GM13976 (cell line): ENCODE measurements around the gene EVC2.

Source experiments
- DNase-seq: peaks from one replicate; pipeline ENCODE4 v3.0.0; 2012; ENCODE audit warnings: low spot score
- in situ Hi-C: fragments of 300-500 bp; cut with MboI; formaldehyde crosslinking; loops from one replicate; pipeline ENCODE4 v1.12.0; 2022; ENCODE audit warnings: low sequenced_read_pairs, mixed read lengths, inconsistent platforms; ENCODE audit not compliant: unreplicated experiment
- TF ChIP-seq, protein P1 (sequence below): IDR thresholded peaks from 2 replicates; pipeline ENCODE4 v1.5.1; 2012; ENCODE audit warnings: borderline replicate concordance, mild to moderate bottlenecking; ENCODE audit not compliant: insufficient read depth; ENCODE audit errors: extremely low read depth, missing control alignments, control extremely low read depth

The EVC2 gene

DNA sequence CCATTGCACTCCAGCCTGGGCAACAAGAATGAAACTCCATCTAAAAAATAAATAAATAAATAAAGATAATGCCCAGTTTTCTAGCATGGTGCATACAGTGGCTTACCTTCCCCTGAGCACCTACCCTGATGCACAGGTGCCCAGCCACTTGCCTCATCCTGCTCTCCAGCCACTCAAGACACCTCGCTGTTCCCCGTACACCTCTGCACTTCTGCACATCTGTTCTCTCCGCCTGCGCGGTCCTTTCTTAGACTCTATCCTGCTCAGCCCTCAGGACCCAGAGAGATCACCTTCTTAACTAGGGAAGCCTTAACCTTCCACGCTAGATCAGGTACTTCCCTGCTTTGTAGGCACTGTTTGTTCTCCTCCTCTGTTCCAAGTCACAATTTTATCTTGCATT, 5.5 kb upstream of the EVC2 start:
- TF ChIP-seq, protein P1, sequence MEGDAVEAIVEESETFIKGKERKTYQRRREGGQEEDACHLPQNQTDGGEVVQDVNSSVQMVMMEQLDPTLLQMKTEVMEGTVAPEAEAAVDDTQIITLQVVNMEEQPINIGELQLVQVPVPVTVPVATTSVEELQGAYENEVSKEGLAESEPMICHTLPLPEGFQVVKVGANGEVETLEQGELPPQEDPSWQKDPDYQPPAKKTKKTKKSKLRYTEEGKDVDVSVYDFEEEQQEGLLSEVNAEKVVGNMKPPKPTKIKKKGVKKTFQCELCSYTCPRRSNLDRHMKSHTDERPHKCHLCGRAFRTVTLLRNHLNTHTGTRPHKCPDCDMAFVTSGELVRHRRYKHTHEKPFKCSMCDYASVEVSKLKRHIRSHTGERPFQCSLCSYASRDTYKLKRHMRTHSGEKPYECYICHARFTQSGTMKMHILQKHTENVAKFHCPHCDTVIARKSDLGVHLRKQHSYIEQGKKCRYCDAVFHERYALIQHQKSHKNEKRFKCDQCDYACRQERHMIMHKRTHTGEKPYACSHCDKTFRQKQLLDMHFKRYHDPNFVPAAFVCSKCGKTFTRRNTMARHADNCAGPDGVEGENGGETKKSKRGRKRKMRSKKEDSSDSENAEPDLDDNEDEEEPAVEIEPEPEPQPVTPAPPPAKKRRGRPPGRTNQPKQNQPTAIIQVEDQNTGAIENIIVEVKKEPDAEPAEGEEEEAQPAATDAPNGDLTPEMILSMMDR: no peak
- no peak for DNase-seq
- in situ Hi-C loops: no loop called here

DNA sequence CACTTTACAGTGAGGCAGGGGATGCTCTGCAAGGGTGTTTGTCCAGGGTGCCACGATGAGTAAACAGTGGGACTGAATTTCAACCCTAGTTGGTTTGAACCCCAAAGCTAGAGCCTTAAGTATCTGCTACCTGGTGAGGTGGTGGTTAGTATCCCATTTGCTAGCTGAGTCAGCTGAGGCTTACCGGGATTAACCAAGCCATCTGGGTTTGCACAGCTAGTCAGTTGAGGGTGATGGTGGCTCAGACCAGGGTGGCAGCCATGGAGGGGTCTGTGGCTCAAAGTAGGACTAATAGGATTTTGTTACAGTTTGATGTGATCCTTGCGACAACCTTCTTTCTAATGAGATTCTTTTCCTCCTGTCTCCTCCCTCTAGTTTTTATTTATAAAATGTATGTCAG, 4.6 kb upstream of the EVC2 start:
- no peak for DNase-seq
- in situ Hi-C loops: no loop called here
- TF ChIP-seq, protein P1: no peak

DNA sequence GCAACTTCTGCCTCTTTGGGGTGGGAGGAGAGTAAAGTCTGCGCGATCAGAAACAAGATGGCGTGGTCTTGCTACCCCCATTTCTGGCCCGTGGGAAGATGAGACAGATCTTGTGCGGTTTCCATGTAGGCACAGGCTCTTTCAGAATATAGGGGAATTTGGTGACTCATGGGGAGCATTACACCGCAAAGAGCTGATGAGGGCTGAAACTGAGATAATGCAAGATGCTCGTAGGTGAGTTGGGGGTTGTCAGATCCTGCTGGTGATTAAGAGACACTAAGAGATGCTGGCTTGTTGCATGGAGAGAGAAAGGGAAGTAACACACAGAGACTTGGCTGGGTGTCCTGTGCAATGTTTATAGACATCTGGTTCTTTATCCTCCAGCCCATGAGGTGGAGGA, 4.2 kb upstream of the EVC2 start:
- no peak for DNase-seq
- TF ChIP-seq, protein P1: no peak
- in situ Hi-C loops: no loop called here

DNA sequence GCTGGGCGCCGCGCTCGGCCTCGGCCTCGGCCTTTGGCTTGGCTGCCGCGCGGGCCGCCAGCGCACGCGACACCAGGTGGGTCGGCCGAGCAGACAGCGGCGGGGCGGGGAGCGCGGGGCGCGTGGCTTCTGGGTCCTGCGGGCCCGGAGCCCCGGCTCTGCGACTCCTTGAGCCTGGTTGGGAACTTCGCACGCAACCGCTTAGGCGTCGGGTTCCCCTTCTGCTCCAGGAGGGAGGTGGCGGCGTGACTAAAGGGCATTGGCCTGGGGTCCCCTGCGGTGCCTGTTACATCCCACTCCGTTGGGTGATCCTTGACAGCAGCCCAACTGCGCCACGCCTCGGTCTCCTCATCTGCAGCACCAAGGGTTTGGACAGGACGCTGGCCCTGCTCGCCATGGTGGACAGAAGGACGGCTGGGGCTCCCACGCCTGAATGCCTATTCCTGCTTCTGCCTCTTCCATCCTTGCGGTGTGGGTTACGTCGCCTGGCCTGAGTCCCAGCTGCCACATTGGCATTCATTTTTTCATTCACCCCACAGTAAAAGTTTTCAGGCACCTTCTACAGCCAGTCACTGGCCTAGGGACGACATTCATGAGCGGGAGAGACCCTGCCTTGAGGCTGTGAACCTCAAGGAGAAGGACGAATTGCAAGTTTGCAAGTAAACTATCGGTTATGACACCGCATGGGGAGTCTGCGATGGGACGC, 3.3 kb upstream of the EVC2 start:
- in situ Hi-C loops: no loop called here
- no peak for DNase-seq
- TF ChIP-seq, protein P1: no peak

DNA sequence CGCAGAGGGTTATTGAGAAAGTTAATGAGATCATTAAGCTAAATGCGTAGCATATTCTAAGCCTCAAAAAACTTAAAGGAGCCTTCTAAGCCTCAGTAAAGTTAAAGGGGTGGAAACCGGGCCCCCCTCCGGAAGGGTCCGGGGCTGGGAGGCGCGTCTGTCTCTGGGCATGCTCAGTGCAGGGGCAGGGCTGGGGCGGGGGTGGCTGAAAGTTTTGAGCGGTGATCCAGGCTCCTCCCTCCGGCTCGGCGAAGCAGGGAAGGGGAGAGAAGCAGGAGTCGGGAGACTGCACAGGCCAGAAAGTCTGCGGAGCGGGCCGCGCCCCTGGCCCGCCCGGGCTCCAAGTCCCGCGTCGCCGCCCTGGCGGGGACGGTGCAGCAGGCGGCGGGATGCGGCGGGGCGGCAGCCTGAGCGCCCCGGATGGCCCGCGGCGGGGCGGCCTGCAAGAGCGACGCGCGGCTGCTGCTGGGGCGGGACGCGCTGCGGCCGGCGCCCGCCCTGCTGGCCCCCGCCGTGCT, 2.7 kb upstream of the EVC2 start, which contains the start of gene EVC:
Gene EVC, plus strand, starts transcription at position 241 of the 518 bp plus-strand sequence. Its CDS starts 180 bp downstream, at position 421.
- in situ Hi-C loops: no loop called here
- DNase-seq: no peak
- TF ChIP-seq, protein P1: no peak

DNA sequence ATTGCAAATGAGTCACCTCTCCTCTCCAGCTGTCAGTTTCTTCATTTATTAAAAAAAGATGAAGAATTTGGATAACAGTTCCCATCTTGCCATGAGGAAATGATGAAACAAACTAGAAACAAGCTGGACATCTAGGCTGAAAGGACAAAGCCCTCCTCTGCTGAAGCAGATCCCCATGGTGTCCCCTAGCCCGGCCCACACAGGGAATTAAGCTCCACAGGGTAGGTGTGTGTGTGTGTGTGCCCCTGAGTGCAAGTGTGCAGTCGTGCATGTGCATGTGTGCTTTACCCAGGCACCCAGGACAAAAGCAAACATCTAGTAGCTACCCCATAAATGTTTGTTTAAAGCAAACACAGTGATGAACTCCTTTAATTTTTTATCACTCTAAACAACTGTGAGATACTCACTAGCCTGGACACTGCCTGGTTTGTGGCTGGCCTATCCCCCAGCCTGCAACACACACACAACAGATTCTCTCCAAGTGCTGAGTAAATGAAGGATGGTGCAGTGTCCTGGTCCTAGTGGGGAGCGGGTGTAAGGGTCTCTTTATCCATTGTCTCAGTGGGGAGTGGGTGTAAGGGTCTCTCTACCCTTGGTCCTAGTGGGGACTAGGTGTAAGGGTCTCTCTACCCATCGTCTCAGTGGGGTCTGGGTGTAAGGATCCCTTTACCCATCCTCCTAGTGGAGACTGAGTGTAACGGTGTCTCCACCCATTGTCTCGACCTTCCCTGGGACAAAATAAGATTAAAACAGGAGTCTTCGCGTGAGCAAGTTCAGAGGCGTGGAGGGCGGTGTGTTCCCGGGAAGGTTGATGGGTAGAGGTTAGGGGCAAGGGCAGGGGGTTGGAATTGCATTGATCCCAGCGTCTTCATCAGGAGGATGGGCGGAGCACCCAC, 2.0 kb upstream of the EVC2 start:
- in situ Hi-C loops: no loop called here
- TF ChIP-seq, protein P1: no peak
- no peak for DNase-seq
